Measurements from ENCODE around the gene KSR2.

The KSR2 gene

GRCh38 chr12:117485984-117486839, 482.6 kb downstream of the KSR2 start:
- no peak for DNase-seq

GRCh38 chr12:117484901-117485300, 483.9 kb downstream of the KSR2 start:
- DNase-seq = no peak

- DNase-seq = no peak
These were observed 485.3 kb downstream of the KSR2 start for GRCh38 chr12:117483501-117483900.

GRCh38 chr12:117481470-117481869, 487.3 kb downstream of the KSR2 start:
- DNase-seq = no peak

GRCh38 chr12:117476341-117476740, 492.4 kb downstream of the KSR2 start:
- no peak for DNase-seq

GRCh38 chr12:117473856-117474255, 494.9 kb downstream of the KSR2 start:
- DNase-seq = no peak

GRCh38 chr12:117472983-117473382, 495.8 kb downstream of the KSR2 start:
- DNase-seq = no peak

GRCh38 chr12:117470804-117471203, 498.0 kb downstream of the KSR2 start:
- no peak for DNase-seq

GRCh38 chr12:117469883-117470483, 498.8 kb downstream of the KSR2 start:
- no peak for DNase-seq

- DNase-seq = no peak
These were observed 500.8 kb downstream of the KSR2 start for GRCh38 chr12:117468016-117468415.

GRCh38 chr12:117467588-117467987, 501.2 kb downstream of the KSR2 start:
- no peak for DNase-seq

GRCh38 chr12:117466677-117467362, 502.0 kb downstream of the KSR2 start:
- no peak for DNase-seq

GRCh38 chr12:117461732-117462131, 507.1 kb downstream of the KSR2 start:
- DNase-seq = no peak

GRCh38 chr12:117459229-117459628, 509.6 kb downstream of the KSR2 start:
- no peak for DNase-seq

- no peak for DNase-seq
These were observed 511.6 kb downstream of the KSR2 start for GRCh38 chr12:117457189-117457588.

GRCh38 chr12:117456076-117456475, 512.7 kb downstream of the KSR2 start:
- DNase-seq = no peak

- no peak for DNase-seq
These were observed 514.8 kb downstream of the KSR2 start for GRCh38 chr12:117453961-117454360.

- DNase-seq = no peak
These were observed 516.7 kb downstream of the KSR2 start for GRCh38 chr12:117452112-117452511.

GRCh38 chr12:117450209-117450608, 518.6 kb downstream of the KSR2 start:
- DNase-seq = no peak

GRCh38 chr12:117447665-117448366, 521.0 kb downstream of the KSR2 start:
- no peak for DNase-seq

GRCh38 chr12:117444781-117445180, 524.0 kb downstream of the KSR2 start:
- no peak for DNase-seq

- DNase-seq = no peak
These were observed 527.0 kb downstream of the KSR2 start for GRCh38 chr12:117441751-117442150.

- no peak for DNase-seq
These were observed 528.4 kb downstream of the KSR2 start for GRCh38 chr12:117440384-117440783.

Measured in effector CD4-positive, alpha-beta T cell (primary cell).